PC-9 (cell line): Measurements from ENCODE around the gene ASIC1. TPM values are rescaled to one million over a fixed set of nuclear protein-coding genes. Genes with fewer than 3 reads are reported as not detected.

ENCODE experiments used
- BruUV-seq: library from RNA; stranded (reverse); fragments of 400-500 nt; replicated peaks from 2 replicates; lab custom pipeline; 2021; lab: Mats Ljungman, UMichigan
- CTCF ChIA-PET: fragments of 300-600 bp; sonication (Branson Sonifier 250); formaldehyde crosslinking; loops from one replicate; lab custom pipeline; 2022; ENCODE audit warnings: antibody characterized with exemption; lab: Charles Lee
- POLR2A ChIA-PET: fragments of 300-600 bp; sonication (Branson Sonifier 250); formaldehyde crosslinking; loops from one replicate; lab custom pipeline; 2022; ENCODE audit warnings: antibody characterized with exemption; ENCODE audit not compliant: unreplicated experiment; lab: Charles Lee
- DNase-seq, 2 experiments: peaks; one replicate each; pipeline versions ENCODE4 v3.0.0 to v3.0.0-alpha.2; 2015 to 2022; ENCODE audit warnings: mixed read lengths in 1 of 2
- H2AFZ ChIP-seq: fragments of 200-600 bp; sonication (generic); 2 replicates; pipeline ENCODE4 v1.8.1; 2017; ENCODE audit warnings: antibody characterized with exemption
- H3F3A ChIP-seq: fragments of 200-600 bp; sonication (generic); 2 replicates; pipeline ENCODE4 v1.8.1; 2017; ENCODE audit warnings: antibody characterized with exemption, mild to moderate bottlenecking, low read depth; ENCODE audit not compliant: insufficient read depth
- H3K27ac ChIP-seq: fragments of 200-600 bp; sonication (generic); 2 replicates; pipeline ENCODE4 v1.6.1; 2016; ENCODE audit warnings: mixed run types
- H3K27me3 ChIP-seq: fragments of 200-600 bp; sonication (generic); 2 replicates; pipeline ENCODE4 v1.6.1; 2016; ENCODE audit warnings: low read depth, mixed run types; ENCODE audit not compliant: insufficient read depth
- H3K36me3 ChIP-seq: fragments of 200-600 bp; sonication (generic); 2 replicates; pipeline ENCODE4 v1.6.1; 2016; ENCODE audit warnings: low read depth, mixed run types
- H3K4me1 ChIP-seq: fragments of 200-600 bp; sonication (generic); replicated peaks from 2 replicates; pipeline ENCODE4 v1.6.1; 2016; ENCODE audit warnings: mixed run types; ENCODE audit not compliant: insufficient read depth
- H3K4me2 ChIP-seq: fragments of 200-600 bp; sonication (generic); 2 replicates; pipeline ENCODE4 v1.6.1; 2017; ENCODE audit warnings: mixed run types
- H3K4me3 ChIP-seq: fragments of 200-600 bp; sonication (generic); 2 replicates; pipeline ENCODE4 v1.6.1; 2016; ENCODE audit warnings: mixed run types
- H3K79me2 ChIP-seq: fragments of 200-600 bp; sonication (generic); 2 replicates; pipeline ENCODE4 v1.6.1; 2017; ENCODE audit warnings: low read depth, mixed run types
- H3K9me2 ChIP-seq: fragments of 200-600 bp; sonication (generic); 2 replicates; pipeline ENCODE4 v1.8.1; 2017; ENCODE audit warnings: mild to moderate bottlenecking; ENCODE audit not compliant: insufficient read depth
- H3K9me3 ChIP-seq: fragments of 200-600 bp; sonication (generic); 2 replicates; pipeline ENCODE4 v1.8.1; 2016; ENCODE audit warnings: low read depth; ENCODE audit not compliant: insufficient read depth
- H4K20me1 ChIP-seq: fragments of 200-600 bp; sonication (generic); 2 replicates; pipeline ENCODE4 v1.8.1; 2017; ENCODE audit not compliant: insufficient read depth
- EZH2 ChIP-seq: fragments of 200-600 bp; sonication (generic); IDR thresholded peaks from 2 replicates; pipeline ENCODE4 v1.8.0; 2017; ENCODE audit warnings: antibody characterized with exemption, low read depth
- intact Hi-C: fragments of 100-400 bp; cut with micrococcal nuclease; formaldehyde crosslinking; loops from one replicate; pipeline ENCODE4 v1.10.0; 2022; ENCODE audit not compliant: unreplicated experiment
- total RNA-seq: library from RNA; stranded (reverse); gene quantifications from 2 replicates; pipeline ENCODE4 v1.2.3, GENCODE V29; 2021
- TF ChIP-seq, protein P1 (sequence below): fragments of 200-600 bp; sonication (generic); conservative IDR thresholded peaks from 2 replicates; pipeline ENCODE4 v1.6.1; 2017; ENCODE audit warnings: mixed run types, antibody characterized with exemption, mild to moderate bottlenecking, moderate library complexity

Gene ASIC1
- total RNA-seq, 1 experiment from 2014 or later = 3.5 TPM

DNA sequence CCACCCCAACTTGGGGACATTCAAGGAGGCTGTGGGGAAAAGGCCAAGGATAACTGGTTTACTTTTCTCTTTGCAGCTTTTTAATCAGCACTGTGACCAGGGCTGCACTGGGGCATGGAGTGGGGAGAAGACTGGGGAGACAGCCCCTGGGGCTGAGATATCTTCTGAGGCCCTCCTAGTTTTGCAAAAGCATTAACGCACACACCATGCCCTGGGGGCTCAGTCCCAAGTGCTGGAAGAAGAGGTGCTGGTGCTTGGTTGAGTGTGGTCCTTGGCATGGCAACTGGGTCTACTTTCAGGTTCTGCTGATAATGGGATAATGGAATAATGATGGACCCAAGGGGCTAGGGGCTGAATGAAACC, 18.4 kb downstream of the ASIC1 start:
- CTCF ChIA-PET = no interaction called here
- H3K9me3 ChIP-seq = no peaks in the 10 kb centered on the region
- BruUV-seq = no TSS peak
- no peaks in the 10 kb centered on the region for H3F3A ChIP-seq
- POLR2A ChIA-PET = no interaction called here
- intact Hi-C loops = loop anchor here (1.0 to 5.0 kb wide), 3 partner anchors 100 to 1947 kb away; no protein-coding TSS in a partner anchor
- no peaks in the 10 kb centered on the region for H3K9me2 ChIP-seq
- DNase-seq = no peak
- H3K79me2 ChIP-seq = no peaks in the 10 kb centered on the region
- H3K27ac ChIP-seq = no peak overlapping the region
- H3K4me3 ChIP-seq = no peak overlapping the region
- no peaks in the 10 kb centered on the region for H3K36me3 ChIP-seq
- H2AFZ ChIP-seq = no peak overlapping the region
- no peaks in the 10 kb centered on the region for H3K4me1 ChIP-seq
- no peaks in the 10 kb centered on the region for H4K20me1 ChIP-seq
- H3K27me3 ChIP-seq = no peaks in the 10 kb centered on the region
- no peak overlapping the region for H3K4me2 ChIP-seq
- TF ChIP-seq, protein P1, sequence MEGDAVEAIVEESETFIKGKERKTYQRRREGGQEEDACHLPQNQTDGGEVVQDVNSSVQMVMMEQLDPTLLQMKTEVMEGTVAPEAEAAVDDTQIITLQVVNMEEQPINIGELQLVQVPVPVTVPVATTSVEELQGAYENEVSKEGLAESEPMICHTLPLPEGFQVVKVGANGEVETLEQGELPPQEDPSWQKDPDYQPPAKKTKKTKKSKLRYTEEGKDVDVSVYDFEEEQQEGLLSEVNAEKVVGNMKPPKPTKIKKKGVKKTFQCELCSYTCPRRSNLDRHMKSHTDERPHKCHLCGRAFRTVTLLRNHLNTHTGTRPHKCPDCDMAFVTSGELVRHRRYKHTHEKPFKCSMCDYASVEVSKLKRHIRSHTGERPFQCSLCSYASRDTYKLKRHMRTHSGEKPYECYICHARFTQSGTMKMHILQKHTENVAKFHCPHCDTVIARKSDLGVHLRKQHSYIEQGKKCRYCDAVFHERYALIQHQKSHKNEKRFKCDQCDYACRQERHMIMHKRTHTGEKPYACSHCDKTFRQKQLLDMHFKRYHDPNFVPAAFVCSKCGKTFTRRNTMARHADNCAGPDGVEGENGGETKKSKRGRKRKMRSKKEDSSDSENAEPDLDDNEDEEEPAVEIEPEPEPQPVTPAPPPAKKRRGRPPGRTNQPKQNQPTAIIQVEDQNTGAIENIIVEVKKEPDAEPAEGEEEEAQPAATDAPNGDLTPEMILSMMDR = no peak
- no peak for TF ChIP-seq EZH2

DNA sequence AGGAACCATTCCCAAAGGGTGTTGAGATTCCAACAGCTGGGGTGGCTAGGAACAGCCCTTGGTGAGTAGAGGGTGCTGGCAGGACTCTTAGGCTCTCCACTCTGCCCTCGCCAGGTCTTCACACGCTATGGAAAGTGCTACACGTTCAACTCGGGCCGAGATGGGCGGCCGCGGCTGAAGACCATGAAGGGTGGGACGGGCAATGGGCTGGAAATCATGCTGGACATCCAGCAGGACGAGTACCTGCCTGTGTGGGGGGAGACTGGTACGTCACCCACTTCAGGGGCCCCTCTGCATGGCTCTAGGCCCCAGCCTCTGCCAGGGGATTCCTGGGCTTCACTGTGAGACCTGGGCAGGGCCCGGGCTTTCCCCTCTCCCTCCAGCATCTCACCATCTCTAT, 19.7 kb downstream of the ASIC1 start:
- H3K36me3 ChIP-seq = no peaks in the 10 kb centered on the region
- no peak overlapping the region for H3K27ac ChIP-seq
- CTCF ChIA-PET = no interaction called here
- H2AFZ ChIP-seq = no peak overlapping the region
- no peak overlapping the region for H3K4me2 ChIP-seq
- no TSS peak for BruUV-seq
- no peak for TF ChIP-seq EZH2
- TF ChIP-seq, protein P1 = no peak
- intact Hi-C loops = loop anchor here (5.0 kb wide), 2 partner anchors 1275 to 1945 kb away; no protein-coding TSS in a partner anchor
- no peak for DNase-seq
- no peaks in the 10 kb centered on the region for H3K9me3 ChIP-seq
- H3K4me1 ChIP-seq = no peaks in the 10 kb centered on the region
- H3K4me3 ChIP-seq = no peak overlapping the region
- H3K9me2 ChIP-seq = no peaks in the 10 kb centered on the region
- H4K20me1 ChIP-seq = no peaks in the 10 kb centered on the region
- no peaks in the 10 kb centered on the region for H3K79me2 ChIP-seq
- POLR2A ChIA-PET = no interaction called here
- no peaks in the 10 kb centered on the region for H3K27me3 ChIP-seq
- H3F3A ChIP-seq = no peaks in the 10 kb centered on the region

DNA sequence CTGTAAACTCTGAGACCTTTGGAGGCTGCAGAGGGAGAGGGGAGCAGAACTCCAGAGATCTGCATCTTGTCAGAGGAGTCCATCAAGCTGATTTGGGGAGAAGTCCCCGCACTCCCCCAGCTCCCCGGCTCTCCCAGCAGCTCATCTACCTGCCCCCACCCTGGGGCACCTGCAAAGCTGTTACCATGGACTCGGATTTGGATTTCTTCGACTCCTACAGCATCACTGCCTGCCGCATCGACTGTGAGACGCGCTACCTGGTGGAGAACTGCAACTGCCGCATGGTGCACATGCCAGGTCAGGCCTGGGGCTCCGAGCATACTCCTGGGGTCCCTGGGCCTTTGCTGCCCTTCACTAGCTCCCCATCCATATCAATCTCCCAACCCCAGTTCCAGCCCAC, 20.9 kb downstream of the ASIC1 start:
- Histone ChIP-seq H3K4me1 (peaks cover 1% of the 10 kb centered on the region; the same call in 1 of the 2 replicates), H3F3A (no peaks in the 10 kb centered on the region; the same call in 1 of the 2 replicates), H3K79me2 (no peaks in the 10 kb centered on the region), H3K27ac (no peak overlapping the region), H3K9me3 (no peaks in the 10 kb centered on the region), H3K4me2 (no peak overlapping the region), H3K9me2 (no peaks in the 10 kb centered on the region), H3K27me3 (no peaks in the 10 kb centered on the region), H3K4me3 (no peak overlapping the region), H4K20me1 (no peaks in the 10 kb centered on the region), H3K36me3 (no peaks in the 10 kb centered on the region), H2AFZ (no peak overlapping the region)
- no TSS peak for BruUV-seq
- DNase-seq = no peak
- intact Hi-C loops = loop anchor here (5.0 kb wide), 2 partner anchors 1274 to 1944 kb away; no protein-coding TSS in a partner anchor
- no peak for TF ChIP-seq EZH2
- TF ChIP-seq, protein P1 = no peak
- POLR2A ChIA-PET = no interaction called here
- CTCF ChIA-PET = no interaction called here
